Measurements from ENCODE around the gene SDF2.

The SDF2 gene, protein sequence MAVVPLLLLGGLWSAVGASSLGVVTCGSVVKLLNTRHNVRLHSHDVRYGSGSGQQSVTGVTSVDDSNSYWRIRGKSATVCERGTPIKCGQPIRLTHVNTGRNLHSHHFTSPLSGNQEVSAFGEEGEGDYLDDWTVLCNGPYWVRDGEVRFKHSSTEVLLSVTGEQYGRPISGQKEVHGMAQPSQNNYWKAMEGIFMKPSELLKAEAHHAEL

GRCh38 chr17:28661635-28662526 is at the start of gene SDF2, which contains the start of gene SUPT6H:
SDF2 (minus strand) TSS chr17:28661906; CDS start chr17:28661876, 30 bp downstream.
SUPT6H (plus strand) TSS chr17:28662205; CDS start chr17:28673402, 11,197 bp downstream.
- peak; percentile 92 for FAIRE-seq
- DNase-seq (ENCODE audit: extremely low spot score, insufficient read length, low read depth), result peak; percentile 90

DNA sequence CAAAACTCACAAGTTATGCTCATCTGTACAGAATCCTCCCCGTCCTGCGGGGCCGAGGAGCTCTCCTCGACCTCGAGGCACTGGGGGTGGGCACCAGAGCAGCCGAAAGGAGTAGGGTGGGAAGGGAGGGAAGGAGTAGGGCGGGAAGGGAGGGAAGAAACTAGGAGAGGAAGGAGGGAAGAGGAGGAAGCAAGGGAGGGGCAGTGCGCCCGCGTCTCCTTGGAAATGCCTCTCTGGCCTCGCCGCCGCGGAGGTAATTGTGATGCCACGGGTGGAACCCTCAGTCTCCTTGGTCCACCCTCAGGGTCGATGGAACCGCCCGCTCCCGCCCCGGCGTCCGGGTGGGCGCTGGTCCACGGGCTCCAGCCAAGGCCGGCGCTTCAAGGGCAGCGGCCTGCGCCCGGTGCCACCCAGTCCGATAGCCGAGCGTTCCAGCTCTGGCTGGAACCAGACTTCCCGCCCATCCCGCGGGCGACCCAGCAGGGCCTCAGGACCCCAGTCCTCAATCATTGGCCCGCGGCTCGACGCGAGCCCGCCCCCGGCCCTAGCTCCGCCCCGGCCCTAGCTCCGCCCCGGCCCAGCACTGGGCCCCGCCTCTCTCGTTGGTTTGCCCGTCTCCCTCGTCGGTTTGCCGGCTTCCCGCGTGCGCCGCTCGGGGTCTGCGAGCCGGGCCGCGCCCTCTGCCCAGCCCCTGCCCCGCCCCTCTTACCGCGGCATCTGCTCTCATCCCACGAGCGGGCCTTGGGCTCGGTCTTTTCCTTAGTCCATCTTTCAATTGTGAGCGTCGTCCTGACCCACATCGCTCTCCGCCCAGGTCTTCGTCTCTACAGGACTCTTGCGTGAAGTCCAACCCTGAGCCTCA is 49.4 kb upstream of the SDF2 start:
- FAIRE-seq, result peak; percentile 78

GRCh38 chr17:28707339-28707720 is 45.6 kb upstream of the SDF2 start:
- no peak for DNase-seq (ENCODE audit: extremely low spot score, insufficient read length, low read depth)
- FAIRE-seq, result no peak

More for the DNA sequence above, 49.4 kb upstream of the SDF2 start:
- peak; percentile 86 for DNase-seq (ENCODE audit: extremely low spot score, insufficient read length, low read depth)

GRCh38 chr17:28706471-28707338 is 45.0 kb upstream of the SDF2 start:
- FAIRE-seq, result no peak
- no peak for DNase-seq (ENCODE audit: extremely low spot score, insufficient read length, low read depth)

DNA sequence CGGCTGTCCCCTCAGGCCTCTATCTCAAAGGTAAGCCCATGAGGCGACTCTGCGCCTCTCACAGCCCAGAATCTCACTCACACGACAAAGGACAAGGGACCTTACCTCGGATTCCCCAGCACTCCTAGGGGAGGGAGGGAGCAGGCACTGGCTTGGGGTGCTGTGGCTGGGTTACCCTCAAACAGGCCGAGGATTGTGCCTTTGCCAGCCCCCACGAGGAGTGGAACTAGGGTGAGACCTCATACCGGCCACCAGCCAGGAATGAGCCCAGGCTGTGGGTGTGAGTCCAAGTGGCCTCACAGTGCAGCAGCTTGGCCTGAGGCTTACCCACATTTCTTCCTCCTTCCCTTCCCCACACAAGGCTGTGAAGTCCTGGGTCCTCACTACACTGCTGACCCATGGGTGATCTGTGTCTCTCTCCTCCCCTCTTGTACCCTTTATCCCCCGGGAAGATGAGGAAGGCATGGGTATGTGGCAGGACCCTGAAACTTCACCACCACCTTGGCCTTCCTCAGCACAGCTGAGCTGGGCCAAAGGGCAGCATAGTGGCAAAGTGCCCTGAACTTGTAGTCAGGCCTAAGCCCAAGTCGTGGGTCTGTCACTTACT is 44.1 kb upstream of the SDF2 start:
- DNase-seq (ENCODE audit: extremely low spot score, insufficient read length, low read depth) (no peak), FAIRE-seq (no peak)

GRCh38 chr17:28705074-28705659 is 43.5 kb upstream of the SDF2 start:
- FAIRE-seq (no peak), DNase-seq (ENCODE audit: extremely low spot score, insufficient read length, low read depth) (no peak)

- DNase-seq (ENCODE audit: extremely low spot score, insufficient read length, low read depth) (no peak), FAIRE-seq (no peak)
Measured at GRCh38 chr17:28704219-28704858, 42.6 kb upstream of the SDF2 start.

GRCh38 chr17:28703552-28704218 is 42.0 kb upstream of the SDF2 start:
- DNase-seq (ENCODE audit: extremely low spot score, insufficient read length, low read depth), result no peak
- no peak for FAIRE-seq

- DNase-seq (ENCODE audit: extremely low spot score, insufficient read length, low read depth) (no peak), FAIRE-seq (no peak)
Measured at GRCh38 chr17:28702752-28703150, 41.0 kb upstream of the SDF2 start.

GRCh38 chr17:28702026-28702751 is 40.5 kb upstream of the SDF2 start:
- DNase-seq (ENCODE audit: extremely low spot score, insufficient read length, low read depth) (no peak), FAIRE-seq (no peak)

DNA sequence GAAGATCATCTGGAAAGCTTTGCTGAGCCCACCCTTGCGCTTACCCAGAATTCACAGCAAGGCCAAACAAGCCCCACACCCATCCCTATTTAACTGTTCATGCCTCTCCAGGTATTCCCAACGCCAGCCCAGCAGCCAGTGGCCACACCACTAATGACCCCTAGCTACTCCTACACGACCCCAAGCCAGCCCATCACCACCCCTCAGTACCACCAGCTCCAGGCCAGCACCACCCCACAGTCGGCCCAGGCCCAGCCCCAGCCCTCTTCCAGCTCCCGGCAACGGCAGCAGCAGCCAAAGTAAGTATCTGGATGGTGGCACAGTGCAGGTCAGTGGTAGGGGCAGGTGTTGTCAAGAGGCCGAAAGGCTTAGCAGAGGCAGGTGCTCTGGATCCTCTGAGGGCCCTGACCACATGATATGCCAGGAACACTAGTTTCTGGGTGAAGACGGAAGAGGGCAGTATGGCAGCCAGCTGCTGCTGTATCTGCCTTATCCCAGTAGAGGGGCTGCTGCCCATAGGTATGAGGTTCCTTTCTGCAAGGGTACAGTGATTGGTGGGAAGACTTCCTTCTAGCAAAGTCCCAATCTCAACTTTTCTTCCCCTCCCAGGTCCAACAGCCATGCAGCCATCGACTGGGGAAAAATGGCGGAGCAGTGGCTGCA is 39.3 kb upstream of the SDF2 start:
- DNase-seq (ENCODE audit: extremely low spot score, insufficient read length, low read depth) (no peak), FAIRE-seq (no peak)

- no peak for FAIRE-seq
- DNase-seq (ENCODE audit: extremely low spot score, insufficient read length, low read depth), result no peak
Measured at GRCh38 chr17:28700278-28700677, 38.6 kb upstream of the SDF2 start.

DNA sequence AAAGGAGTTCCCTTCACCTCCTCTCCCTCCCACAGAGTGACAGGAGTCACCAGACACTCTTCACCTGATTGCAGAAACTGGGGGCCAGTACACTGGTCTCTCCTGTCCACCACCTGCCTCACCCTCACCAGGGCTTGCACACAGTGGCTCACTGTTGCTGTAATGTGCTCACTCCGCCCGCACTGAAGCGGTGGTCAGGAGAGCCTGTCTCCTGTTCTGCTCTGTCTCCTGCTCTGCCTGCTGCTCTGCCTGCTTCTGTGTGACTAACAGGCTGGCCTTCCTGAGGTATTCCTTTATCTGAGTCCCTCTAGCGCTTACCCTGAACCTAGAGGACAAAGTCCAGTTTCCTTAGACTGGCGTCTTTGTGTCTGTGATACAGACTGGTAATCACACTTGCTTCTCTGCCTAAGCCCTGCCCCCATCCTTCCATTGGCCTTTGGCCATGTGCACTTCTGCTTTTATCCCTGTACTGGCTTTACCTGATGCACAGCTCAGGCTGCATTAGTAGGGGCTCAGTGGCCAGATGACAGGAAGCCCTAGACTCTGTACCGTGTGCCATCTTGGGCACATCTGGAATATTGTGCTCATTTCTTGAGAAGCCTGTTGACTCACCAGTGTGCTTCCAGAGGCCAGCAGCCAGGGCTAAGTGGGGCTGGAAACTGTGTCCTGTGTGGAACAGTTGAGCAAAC is 36.7 kb upstream of the SDF2 start:
- DNase-seq (ENCODE audit: extremely low spot score, insufficient read length, low read depth), result no peak
- FAIRE-seq, result no peak

DNA sequence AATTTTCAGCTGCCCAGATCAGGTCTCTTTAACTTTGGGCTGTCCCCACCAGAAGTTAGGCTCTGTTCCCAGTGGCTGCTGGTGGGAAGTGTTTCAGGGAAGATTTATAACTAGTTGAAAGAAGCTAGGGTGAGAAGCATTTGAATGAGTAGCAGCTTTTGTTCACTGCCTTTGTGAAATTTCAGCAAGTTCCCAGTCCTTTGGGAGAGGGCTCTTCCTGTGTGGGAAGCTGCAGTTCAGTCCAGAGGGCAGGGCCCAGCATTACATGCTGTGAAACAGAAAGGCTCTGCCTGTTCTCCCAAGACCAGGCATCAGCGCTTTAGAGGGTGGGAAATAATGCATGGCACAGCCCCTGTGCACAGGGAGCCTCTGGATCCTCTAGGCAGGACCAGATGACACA is 32.2 kb upstream of the SDF2 start:
- FAIRE-seq, result no peak
- DNase-seq (ENCODE audit: extremely low spot score, insufficient read length, low read depth), result no peak

DNA sequence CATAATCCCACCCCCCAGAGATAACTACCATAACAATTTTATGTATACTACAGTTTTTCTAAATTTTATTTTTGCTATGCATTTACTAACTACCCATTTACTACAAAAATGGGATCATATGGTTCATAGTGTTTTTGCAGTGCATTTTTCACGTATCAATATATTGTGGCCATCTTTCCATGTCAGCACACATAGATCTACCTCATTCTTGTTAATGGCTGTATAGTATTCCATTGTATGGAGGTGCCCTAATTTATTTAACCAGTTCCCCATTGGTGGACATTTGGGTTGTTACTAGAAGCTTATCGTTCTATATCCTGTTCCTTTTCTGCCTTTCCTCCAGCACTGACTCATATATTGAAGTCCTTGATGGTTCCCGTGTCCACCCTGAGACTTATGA is 27.3 kb upstream of the SDF2 start:
- no peak for DNase-seq (ENCODE audit: extremely low spot score, insufficient read length, low read depth)

DNA sequence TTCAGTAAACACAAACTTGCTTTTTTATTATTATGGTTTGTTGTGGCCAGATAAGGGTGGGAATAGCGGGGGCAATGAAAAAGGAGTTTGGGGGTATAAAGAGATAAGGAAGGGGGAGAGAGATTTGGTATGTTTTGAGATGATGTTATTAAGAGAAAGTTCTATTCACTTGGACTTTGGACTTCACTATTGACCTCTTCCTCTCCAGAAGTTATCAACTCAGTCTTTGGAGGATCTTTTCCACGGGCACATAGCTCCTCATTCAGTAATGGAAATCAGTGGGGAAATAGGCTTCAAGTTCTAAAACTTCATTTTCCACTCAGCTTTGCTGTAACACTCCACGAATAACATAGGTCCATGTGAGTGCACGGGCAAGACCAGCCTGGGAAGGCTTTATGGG is 26.8 kb upstream of the SDF2 start:
- DNase-seq (ENCODE audit: extremely low spot score, insufficient read length, low read depth), result no peak
- no peak for FAIRE-seq

More for the DNA sequence above, 27.3 kb upstream of the SDF2 start:
- FAIRE-seq, result no peak
